ENCODE results near the gene MYCBP2.

Gene MYCBP2

GRCh38 chr13:77028202-77028601 lies 298.7 kb downstream of the MYCBP2 start:
- in situ Hi-C loops (cut with HindIII; ENCODE audit: low sequenced_read_pairs), result no loop called here
- no peak for TF ChIP-seq CTCF (IDR thresholded peaks at IDR 0.05; ENCODE audit: low read depth, low read length, missing control alignments)
- no peak overlapping the region for H3K4me3 ChIP-seq (ENCODE audit: low read depth, low read length)
- DNase-seq (ENCODE audit: low read depth), result no peak

- H3K4me3 ChIP-seq (ENCODE audit: low read depth, low read length), result peak within 1 kb of the TSS; percentile 82
- TF ChIP-seq CTCF (IDR thresholded peaks at IDR 0.05; ENCODE audit: low read depth, low read length, missing control alignments), result no peak
- in situ Hi-C loops (cut with HindIII; ENCODE audit: low sequenced_read_pairs), result no loop called here
- DNase-seq (ENCODE audit: low read depth), result peak; percentile 82
Observed at GRCh38 chr13:77026861-77027621, 299.9 kb downstream of the MYCBP2 start, which contains the start of gene FBXL3. TSS of gene FBXL3 (minus strand) at chr13:77027159. CDS start at chr13:77021860, 5,299 bp downstream.

- no peak for TF ChIP-seq CTCF (IDR thresholded peaks at IDR 0.05; ENCODE audit: low read depth, low read length, missing control alignments)
- peak overlapping the region; percentile 82 for H3K4me3 ChIP-seq (ENCODE audit: low read depth, low read length)
- in situ Hi-C loops (cut with HindIII; ENCODE audit: low sequenced_read_pairs), result no loop called here
- no peak for DNase-seq (ENCODE audit: low read depth)
Observed at GRCh38 chr13:77026255-77026860, 300.5 kb downstream of the MYCBP2 start.

GRCh38 chr13:77022341-77022740 lies 304.6 kb downstream of the MYCBP2 start:
- DNase-seq (ENCODE audit: low read depth), result no peak
- TF ChIP-seq CTCF (IDR thresholded peaks at IDR 0.05; ENCODE audit: low read depth, low read length, missing control alignments), result no peak

GRCh38 chr13:77019756-77020155 lies 307.1 kb downstream of the MYCBP2 start:
- in situ Hi-C loops (cut with HindIII; ENCODE audit: low sequenced_read_pairs), result no loop called here
- H3K4me3 ChIP-seq (ENCODE audit: low read depth, low read length), result no peak overlapping the region

More at GRCh38 chr13:77022341-77022740, 304.6 kb downstream of the MYCBP2 start:
- in situ Hi-C loops (cut with HindIII; ENCODE audit: low sequenced_read_pairs), result no loop called here
- no peak overlapping the region for H3K4me3 ChIP-seq (ENCODE audit: low read depth, low read length)

More at GRCh38 chr13:77019756-77020155, 307.1 kb downstream of the MYCBP2 start:
- no peak for TF ChIP-seq CTCF (IDR thresholded peaks at IDR 0.05; ENCODE audit: low read depth, low read length, missing control alignments)
- no peak for DNase-seq (ENCODE audit: low read depth)
